Measurements from ENCODE around the gene ADD1.

DNA sequence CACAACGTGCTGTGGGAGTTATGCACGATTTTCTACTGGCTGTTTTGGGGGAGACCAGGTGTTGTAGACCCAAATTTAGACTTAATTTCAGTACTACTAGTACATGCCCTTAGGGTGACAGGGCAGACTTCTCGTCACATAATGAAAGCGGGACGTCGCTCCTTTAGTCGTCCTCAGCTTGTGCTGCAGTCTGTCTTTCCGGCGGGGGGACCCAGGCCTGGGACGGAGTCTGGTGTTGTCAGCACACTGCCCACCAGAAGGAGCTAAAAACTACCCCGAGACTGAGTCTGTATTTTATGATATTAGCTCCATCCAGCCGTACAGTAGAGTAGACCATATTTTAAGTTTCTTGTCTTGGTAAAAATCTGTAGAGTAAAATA, 84.0 kb downstream of the ADD1 start:
- TF ChIP-seq, protein P1, sequence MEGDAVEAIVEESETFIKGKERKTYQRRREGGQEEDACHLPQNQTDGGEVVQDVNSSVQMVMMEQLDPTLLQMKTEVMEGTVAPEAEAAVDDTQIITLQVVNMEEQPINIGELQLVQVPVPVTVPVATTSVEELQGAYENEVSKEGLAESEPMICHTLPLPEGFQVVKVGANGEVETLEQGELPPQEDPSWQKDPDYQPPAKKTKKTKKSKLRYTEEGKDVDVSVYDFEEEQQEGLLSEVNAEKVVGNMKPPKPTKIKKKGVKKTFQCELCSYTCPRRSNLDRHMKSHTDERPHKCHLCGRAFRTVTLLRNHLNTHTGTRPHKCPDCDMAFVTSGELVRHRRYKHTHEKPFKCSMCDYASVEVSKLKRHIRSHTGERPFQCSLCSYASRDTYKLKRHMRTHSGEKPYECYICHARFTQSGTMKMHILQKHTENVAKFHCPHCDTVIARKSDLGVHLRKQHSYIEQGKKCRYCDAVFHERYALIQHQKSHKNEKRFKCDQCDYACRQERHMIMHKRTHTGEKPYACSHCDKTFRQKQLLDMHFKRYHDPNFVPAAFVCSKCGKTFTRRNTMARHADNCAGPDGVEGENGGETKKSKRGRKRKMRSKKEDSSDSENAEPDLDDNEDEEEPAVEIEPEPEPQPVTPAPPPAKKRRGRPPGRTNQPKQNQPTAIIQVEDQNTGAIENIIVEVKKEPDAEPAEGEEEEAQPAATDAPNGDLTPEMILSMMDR (IDR thresholded peaks at IDR 0.05) = no peak
- no peak for TF ChIP-seq POLR2A (IDR thresholded peaks at IDR 0.05)
